Measurements from ENCODE around the gene SFXN5.
"Not testable (repeated sequence)": the region's sequence is repeated elsewhere in the genome, so short reads cannot be mapped to it uniquely, and the experiment has no call there.

Gene SFXN5, protein sequence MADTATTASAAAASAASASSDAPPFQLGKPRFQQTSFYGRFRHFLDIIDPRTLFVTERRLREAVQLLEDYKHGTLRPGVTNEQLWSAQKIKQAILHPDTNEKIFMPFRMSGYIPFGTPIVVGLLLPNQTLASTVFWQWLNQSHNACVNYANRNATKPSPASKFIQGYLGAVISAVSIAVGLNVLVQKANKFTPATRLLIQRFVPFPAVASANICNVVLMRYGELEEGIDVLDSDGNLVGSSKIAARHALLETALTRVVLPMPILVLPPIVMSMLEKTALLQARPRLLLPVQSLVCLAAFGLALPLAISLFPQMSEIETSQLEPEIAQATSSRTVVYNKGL

GRCh38 chr2:73071360-73072128, at the start of gene SFXN5:
Gene SFXN5 (minus strand): TSS chr2:73071712. CDS start chr2:73071705, 7 bp downstream.
- peak; percentile 76 for DNase-seq (ENCODE audit: low read depth, low spot score)

DNA sequence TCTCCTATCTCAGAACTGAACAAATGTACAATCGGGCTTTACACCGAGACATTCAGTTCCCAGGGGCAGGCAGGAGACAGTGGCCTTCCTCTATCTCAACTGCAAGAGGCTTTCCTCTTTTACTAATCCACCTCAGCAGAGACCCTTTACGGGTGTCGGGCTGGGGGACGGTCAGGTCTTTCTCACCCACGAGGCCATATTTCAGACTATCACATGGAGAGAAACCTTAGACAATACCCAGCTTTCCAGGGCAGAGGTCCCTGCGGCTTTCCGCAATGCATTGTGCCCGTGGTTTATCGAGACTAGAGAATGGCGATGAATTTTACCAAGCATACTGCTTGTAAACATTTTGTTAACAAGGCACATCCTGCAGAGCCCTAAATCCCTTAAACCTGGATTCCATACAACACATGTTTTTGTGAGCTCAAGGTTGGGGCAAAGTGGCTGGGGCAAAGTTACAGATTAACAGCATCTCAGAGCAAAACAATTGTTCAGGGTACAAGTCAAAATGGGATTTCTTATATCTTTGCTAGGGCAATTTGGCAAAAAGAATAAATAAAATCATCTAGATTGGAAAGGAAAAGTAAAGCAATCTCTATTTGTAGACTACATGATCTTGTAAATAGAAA, 48.2 kb upstream of the SFXN5 start:
- DNase-seq (ENCODE audit: low read depth, low spot score), result not testable (repeated sequence)

GRCh38 chr2:73117441-73117840, 45.9 kb upstream of the SFXN5 start:
- no peak for DNase-seq (ENCODE audit: low read depth, low spot score)

- DNase-seq (ENCODE audit: low read depth, low spot score), result no peak
Measured at GRCh38 chr2:73116182-73116960, 44.9 kb upstream of the SFXN5 start.

DNA sequence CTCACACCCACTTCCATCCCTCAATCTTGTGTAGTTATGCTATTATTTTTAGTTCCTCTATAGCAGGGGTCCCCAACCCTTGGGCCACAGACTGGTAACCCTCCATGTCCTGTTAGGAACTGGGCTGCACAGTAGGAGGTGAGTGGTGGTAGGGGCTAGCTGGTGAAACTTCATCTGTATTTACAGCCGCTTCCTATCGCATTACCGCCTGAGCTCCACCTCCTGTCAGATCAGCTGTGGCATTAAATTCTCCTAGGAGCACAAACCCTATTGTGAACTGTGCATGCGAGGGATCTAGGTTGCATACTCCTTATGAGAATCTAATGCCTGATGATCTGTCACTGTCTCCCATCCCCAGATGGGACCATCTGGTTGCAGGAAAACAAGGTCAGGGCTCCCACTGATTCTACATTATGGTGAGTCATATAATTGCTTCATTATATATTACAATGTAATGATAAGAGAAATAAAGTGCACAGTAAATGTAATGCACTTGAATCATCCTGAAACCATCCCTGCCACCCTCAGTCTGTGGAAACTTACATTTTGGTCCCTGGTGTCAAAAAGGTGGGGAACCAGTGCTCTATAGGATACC, 42.9 kb upstream of the SFXN5 start:
- DNase-seq (ENCODE audit: low read depth, low spot score), result no peak

- DNase-seq (ENCODE audit: low read depth, low spot score), result no peak
Measured at GRCh38 chr2:73112913-73113854, 41.7 kb upstream of the SFXN5 start, which contains the start of gene RAB11FIP5. Gene RAB11FIP5 (minus strand): TSS chr2:73112948. CDS start chr2:73112777, 171 bp downstream.

DNA sequence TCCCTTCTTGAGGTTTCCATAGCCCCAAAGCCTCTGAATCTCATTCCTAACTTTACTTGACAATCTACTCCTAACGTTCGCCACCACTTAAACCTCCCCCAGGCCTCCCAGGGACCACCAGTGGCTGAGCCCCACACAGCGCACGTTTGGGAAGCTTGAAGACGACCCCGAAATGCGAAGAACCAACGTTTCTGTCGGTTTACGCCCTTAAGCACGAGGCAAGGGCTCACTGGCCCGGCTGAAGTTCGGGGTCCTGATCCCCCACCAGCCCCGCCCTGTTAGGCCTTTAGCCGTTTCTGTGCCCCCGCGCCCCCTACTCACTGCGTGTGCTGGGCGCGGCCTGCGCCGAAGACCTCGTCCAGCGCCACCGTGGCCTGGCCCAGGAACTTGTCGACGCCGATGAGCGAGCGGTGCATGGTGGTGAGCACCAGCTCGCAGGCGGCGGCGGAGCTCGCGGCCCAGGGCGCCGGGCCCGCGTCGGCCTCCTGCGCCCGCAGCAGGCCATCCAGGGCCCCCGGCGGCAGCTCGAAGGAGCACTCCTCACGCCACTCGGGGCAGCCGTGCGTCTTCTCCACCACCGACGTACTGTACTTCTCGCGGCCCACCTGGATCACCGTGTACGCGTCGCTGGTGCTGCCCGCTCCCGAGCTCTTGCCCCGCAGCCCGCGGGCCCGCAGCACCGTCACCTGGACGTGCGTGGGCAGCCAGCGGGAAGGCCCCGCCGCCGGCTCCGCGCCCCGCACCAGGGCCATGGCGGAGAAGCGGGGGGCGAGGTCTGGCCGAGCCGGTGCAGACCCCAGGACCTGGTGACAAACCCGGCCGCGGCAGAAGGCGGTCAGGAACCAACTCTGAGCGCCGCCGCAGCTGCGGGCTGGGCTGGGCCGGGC, 40.8 kb upstream of the SFXN5 start:
- no peak for DNase-seq (ENCODE audit: low read depth, low spot score)

DNA sequence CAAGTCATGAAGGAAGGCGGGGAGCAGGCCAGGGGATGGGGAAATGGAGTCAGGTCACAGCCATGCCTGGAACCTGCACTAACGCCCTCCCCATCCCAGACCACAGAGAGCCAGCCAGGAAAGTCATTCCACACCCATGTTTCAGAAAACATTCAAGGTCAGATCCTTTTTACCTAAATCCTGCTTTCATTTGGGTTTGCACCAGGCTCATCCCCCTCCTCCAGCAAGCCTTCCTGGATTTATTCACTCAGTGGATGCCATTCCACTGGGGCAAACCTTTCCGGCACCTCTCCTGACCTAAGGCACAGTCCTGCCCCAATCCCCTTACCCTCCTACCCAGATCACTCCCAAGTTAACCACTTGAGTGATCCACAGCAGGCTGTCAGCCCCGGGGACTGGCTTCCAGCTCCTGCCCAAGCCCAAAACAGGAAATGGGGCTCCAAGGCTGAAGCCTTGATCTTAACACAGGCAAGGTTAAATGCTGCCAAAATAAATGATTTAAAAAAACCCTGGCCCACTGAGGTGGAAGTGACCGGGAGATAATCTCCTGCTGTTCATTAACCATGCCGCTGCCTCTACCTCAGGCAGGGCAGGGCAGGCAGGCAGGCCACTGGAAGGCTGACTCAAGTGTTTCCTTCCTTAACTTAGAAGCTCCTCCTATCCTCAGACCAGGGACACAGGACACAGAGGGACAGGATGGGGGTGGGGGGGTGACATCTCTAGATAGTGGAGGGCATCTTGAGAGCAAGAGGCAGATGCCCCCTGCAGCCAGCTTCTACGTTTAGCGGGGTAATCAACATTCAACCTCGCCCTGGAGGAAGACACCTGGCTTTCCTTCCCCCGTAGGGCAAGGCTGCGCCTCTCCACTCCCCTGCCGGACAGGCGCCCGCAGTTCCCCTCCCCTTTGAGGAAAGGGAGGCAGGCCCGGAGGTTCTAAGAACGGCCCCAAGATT, 39.8 kb upstream of the SFXN5 start:
- no peak for DNase-seq (ENCODE audit: low read depth, low spot score)

DNA sequence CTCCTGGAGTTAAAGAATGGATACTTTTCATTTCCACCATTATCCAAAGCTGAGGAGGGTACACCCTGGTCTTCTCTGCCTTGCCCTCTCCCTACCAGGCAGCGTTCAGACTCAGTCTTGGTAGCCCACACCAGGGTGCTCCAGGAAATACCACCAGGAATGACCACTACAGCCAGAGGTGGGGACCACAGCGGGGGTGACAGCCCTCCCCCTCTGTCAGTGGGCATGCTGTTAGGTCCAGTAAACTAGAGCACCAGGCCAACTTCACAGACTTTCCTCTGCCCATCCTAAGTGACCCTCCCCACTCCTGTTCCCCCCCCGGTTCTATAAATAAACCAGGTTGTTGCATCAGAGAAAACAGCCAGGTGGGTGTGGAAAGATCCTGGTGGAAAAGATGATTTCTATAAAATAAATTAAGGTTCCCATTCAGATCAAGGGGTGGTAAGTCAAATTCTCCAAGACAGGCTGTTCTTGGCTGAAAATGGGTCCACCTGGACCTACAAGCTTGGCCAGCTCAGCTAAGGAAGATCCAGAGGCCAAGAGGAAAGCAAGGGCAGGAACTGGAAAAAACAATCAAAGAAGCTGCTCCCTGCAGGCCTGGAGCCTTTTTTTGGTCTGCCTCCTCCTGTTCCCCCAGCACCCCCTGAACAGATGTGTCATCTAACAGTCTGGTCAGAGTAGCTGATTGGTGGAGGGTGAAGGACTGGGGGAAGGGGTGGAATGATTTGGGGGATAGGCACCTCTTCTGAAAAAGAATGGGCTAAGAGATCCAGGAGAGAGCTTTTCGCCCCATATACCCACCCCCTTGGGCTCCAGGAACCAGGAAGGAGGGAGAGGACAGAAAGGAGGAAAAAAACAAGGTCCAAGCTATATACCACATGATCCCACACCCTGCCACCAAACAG, 38.9 kb upstream of the SFXN5 start:
- no peak for DNase-seq (ENCODE audit: low read depth, low spot score)

DNA sequence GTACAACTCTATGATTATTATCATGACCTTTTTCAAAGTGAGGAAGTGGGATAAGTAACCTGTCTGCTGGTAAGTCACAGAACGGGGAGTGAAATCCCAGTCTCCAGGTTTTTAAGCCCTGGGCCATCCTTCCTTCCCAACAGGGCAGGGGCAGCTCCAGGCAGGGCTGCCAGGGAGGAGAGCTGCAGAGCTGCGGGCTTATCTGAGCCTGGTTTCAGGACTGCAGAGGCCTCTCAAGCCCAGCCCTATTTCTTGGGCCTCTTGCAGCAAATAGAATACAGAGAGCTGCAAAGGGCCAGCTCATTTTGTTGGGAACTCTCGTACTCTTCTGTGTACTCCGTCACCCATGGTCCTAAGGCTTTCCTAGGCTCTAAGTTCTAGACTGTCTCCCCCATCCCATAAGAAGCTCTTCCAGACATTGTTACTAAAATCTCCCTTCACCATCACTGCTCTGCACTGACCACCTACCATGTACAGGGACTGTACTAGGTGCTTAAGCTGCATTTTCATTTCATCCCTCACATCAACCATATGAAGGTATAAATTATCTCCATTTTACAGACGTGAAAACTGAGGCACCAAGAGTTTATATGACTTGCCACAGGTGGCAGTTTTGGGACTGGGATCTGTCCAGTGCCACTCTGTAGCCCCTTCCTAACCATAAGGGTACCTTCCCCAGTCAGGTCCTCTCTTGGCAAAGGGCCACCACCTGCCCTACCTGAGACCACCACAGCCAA, 38.1 kb upstream of the SFXN5 start:
- no peak for DNase-seq (ENCODE audit: low read depth, low spot score)

GRCh38 chr2:73107211-73107926, 35.9 kb upstream of the SFXN5 start:
- DNase-seq (ENCODE audit: low read depth, low spot score), result no peak

DNA sequence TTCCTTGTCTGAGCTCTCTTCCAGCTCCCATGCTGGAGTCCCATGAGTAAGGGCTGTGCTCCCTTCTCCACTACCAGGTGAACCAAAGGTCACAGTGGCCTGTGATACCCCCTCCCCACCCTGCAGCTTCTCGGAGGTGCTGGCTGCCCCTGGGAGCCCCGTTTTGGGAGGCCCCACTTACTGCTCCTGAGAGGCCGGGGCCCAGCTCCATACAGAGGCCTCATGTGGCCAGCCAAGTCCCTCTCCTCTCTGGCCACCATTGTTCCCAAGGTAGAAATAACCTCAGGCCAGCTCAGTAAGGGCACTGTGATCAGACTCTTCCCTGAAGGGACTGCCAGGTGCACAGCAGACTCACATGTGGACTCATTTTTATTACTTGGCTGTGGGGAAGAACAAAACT, 35.3 kb upstream of the SFXN5 start:
- DNase-seq (ENCODE audit: low read depth, low spot score), result no peak

GRCh38 chr2:73105511-73105971, 34.0 kb upstream of the SFXN5 start:
- DNase-seq (ENCODE audit: low read depth, low spot score), result no peak

GRCh38 chr2:73104933-73105332, 33.4 kb upstream of the SFXN5 start:
- DNase-seq (ENCODE audit: low read depth, low spot score), result no peak

GRCh38 chr2:73103018-73103542, 31.6 kb upstream of the SFXN5 start:
- DNase-seq (ENCODE audit: low read depth, low spot score), result no peak
